ENCODE data around the gene PIBF1. TPM values are rescaled to one million over a fixed set of nuclear protein-coding genes. Genes with fewer than 3 reads are reported as not detected.
"Not testable (repeated sequence)": the region's sequence is repeated elsewhere in the genome, so short reads cannot be mapped to it uniquely, and the experiment has no call there.

PIBF1 gene
- total RNA-seq, 1 experiment from 2014 or later = 12.1 TPM

DNA sequence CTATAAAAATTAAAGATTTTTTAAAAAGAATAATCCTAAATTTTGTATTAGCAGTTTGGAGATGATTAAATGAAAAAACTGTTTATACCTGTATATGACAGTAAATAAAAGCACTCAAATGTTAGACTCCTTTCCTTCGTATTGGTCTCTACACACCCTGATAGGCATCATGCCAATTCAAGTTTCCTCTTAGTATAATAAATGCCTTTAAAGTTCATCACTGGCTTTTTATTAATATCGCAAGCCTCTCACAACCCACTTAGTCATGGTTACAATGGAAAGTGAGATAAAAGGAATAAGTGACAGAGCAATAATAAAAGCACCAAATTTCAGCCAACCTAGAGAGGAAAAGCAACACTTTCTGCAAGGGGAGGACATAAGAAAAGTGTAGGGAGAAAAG, 102.2 kb downstream of the PIBF1 start:
- no peak for DNase-seq (ENCODE audit: low read depth, low spot score)
- in situ Hi-C loops (cut with HindIII; ENCODE audit: low pct_unique_long_range_greater_than_20kb, low sequenced_read_pairs) = no loop called here

DNA sequence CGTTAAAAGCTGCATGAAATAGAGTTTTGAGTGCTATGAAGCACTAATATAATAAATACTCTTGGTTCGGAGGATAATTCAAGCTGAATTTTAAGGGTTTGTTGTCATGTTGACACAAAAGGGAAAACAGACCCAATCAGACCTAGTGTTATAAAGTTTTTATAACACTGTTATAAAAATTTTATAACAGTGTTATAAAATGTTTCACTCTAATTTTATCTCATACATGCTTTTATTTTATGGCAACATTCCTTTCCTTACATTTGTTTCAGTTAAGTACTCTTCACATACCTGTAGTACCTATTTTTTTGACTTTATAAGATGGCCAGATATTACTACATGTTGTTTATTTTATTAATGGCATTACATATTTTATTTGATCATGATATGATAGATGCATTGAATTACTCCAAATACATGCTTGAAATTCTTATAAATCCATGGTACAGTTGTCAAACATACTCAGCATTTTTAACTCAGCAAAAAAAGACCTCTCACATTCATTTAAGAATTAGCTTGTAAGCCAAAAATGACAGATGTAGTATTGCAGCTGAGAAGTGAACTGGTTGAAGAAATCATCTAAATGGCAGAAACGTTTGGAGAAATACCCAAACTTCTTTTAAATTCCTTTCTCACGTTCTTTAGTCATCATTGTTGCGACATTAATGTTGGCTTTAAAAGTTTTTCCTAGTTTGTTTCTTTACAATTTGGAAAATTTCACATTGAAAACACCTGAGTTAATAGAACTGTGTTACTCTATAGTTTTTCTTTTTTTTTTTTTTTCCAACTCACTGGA, 104.5 kb downstream of the PIBF1 start:
- no peak for DNase-seq (ENCODE audit: low read depth, low spot score)
- in situ Hi-C loops (cut with HindIII; ENCODE audit: low pct_unique_long_range_greater_than_20kb, low sequenced_read_pairs) = no loop called here

DNA sequence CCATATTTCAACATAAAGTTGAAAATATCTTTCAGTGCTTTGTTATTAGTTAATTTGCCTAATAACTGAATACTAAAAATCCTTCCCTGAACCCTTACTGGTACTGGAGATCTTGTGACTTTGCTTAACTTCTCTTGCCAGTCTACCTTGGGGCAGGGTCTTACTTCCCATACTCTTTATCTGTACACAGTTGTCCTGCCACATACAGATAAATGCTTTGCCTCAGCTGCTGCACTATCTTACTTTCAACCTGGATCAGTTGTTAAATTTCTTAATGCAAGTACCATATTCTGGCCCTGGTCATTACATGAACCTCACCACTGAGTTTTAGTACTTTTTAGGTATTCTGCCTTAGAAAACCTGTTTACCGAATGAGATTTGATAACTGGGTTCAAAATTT, 107.6 kb downstream of the PIBF1 start:
- no peak for DNase-seq (ENCODE audit: low read depth, low spot score)
- in situ Hi-C loops (cut with HindIII; ENCODE audit: low pct_unique_long_range_greater_than_20kb, low sequenced_read_pairs) = no loop called here

DNA sequence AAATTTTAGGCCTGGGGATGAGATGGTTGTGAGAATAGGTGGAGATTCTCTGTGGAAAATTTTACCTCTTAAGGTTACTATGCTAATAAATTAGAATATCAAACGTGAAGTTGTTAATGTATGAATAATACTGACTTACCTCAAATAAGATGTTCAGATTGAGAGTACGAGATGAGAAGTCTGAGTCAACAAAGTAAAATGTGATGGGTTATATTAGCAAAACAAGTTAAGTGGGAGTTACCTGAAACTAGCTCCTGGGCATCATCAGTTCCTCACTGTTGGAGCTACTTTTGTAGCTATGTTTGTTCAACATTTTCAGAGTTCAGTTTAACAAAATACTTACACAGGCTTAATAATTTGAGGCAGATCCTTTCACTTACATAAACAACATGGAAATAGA, 108.6 kb downstream of the PIBF1 start:
- in situ Hi-C loops (cut with HindIII; ENCODE audit: low pct_unique_long_range_greater_than_20kb, low sequenced_read_pairs) = no loop called here

DNA sequence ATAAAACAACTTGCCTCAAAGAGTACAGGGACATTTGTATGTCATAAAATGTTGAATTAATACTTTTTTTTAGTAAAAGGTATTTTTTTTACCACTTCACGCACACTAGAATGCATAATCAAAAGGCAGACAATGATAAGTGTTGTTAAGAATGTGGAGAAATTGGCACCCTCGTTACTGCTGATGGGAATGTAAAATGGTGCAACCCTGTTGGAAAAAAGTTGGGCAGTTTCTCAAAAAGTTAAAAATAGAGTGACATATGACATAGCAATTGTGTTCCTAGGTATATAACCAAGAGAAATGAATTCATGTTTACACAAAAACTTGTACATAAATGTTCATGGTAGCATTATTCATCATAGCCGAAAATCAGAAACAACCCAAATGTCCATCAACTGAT, 109.5 kb downstream of the PIBF1 start:
- no peak for DNase-seq (ENCODE audit: low read depth, low spot score)
- in situ Hi-C loops (cut with HindIII; ENCODE audit: low pct_unique_long_range_greater_than_20kb, low sequenced_read_pairs) = no loop called here

More for the DNA sequence above, 108.6 kb downstream of the PIBF1 start:
- DNase-seq (ENCODE audit: low read depth, low spot score) = no peak

DNA sequence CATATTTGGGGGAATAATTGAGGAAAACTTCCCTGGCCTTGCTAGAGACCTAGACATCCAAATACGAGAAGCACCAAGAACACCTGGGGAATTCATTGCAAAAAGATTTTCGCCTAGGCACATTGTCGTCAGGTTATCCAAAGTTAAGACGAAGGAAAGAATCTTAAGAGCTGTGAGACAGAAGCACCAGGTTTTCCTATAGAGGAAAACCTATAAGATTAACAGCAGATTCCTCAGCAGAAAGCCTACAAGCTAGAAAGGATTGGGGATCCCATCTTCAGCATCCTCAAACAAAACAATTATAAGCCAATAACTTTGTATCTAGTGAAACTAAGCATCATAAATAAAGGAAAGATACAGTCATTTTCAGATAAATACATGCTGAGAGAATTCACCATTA, 114.9 kb downstream of the PIBF1 start:
- in situ Hi-C loops (cut with HindIII; ENCODE audit: low pct_unique_long_range_greater_than_20kb, low sequenced_read_pairs) = no loop called here
- DNase-seq (ENCODE audit: low read depth, low spot score) = no peak

DNA sequence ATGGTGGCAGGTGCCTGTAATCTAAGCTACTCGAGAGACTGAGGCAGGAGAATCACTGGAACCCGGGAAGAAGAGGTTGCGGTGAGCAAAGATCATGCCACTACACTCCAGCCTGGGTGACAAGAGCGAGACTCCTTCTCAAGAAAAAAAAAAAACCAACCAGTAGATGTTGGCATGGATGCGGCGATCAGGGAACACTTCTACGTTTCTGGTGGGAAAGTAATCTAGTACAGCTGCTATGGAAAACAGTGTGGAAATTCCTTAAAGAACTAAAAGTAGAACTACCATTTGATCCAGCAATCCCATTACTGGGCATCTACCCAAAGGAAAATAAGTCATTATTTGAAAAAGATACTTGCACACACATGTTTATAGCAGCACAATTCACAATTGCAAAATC, 119.6 kb downstream of the PIBF1 start:
- in situ Hi-C loops (cut with HindIII; ENCODE audit: low pct_unique_long_range_greater_than_20kb, low sequenced_read_pairs); DNase-seq (ENCODE audit: low read depth, low spot score): not testable (repeated sequence)

DNA sequence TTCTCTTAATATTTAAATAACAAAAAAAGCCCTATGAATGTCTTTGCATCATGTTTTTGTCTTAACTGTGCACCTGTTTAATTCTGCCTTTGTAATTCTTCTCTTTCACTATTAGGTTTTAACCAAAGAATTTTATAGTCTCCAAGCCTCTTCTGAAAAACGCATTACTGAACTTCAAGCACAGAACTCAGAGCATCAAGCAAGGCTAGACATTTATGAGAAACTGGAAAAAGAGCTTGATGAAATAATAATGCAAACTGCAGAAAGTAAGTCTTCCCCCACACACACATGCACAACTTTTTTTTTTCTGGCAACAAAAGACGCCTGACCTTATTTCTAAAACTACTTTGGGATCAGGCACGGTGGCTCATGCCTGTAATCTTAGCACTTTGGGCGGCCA, 126.5 kb downstream of the PIBF1 start:
- DNase-seq (ENCODE audit: low read depth, low spot score) = no peak
- in situ Hi-C loops (cut with HindIII; ENCODE audit: low pct_unique_long_range_greater_than_20kb, low sequenced_read_pairs) = no loop called here

DNA sequence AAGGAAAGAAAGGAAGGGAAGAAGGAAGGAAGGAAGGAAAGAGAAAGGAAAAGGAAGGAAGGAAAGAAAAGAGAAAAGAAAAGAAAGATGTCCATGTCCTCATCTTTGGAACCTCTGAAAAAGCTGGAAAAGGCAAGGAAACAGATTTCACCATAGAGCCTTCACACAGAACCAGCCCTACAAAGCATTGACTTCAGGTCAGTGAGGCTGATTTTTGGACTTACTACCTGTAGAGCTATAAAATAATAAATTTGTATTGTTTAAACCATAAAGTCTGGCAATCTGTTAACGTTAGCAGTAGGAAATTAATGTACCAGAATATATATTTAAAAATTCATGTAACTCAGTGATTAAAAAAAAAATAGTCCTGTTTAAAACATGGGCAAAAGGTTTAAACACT, 130.0 kb downstream of the PIBF1 start:
- in situ Hi-C loops (cut with HindIII; ENCODE audit: low pct_unique_long_range_greater_than_20kb, low sequenced_read_pairs) = no loop called here
- DNase-seq (ENCODE audit: low read depth, low spot score) = no peak

DNA sequence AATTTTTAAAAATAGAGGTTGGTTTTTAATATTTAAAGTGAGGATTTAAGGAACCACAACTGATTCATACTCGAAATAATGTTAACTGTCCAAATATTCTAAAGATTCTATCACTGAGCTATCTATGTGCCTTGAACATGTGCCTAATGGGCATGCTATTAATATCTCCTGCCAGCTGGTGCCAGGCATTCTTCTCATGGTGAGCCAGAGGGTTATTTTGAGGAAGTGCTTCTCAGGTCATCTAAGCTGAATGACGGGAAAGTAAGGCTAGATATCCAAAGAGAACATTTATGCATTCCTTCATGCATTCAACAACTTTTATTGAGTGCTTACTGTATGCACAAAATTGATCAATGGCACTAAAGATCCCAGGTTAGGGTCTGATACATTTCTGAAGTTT, 138.2 kb downstream of the PIBF1 start:
- DNase-seq (ENCODE audit: low read depth, low spot score) = no peak
- in situ Hi-C loops (cut with HindIII; ENCODE audit: low pct_unique_long_range_greater_than_20kb, low sequenced_read_pairs) = no loop called here

DNA sequence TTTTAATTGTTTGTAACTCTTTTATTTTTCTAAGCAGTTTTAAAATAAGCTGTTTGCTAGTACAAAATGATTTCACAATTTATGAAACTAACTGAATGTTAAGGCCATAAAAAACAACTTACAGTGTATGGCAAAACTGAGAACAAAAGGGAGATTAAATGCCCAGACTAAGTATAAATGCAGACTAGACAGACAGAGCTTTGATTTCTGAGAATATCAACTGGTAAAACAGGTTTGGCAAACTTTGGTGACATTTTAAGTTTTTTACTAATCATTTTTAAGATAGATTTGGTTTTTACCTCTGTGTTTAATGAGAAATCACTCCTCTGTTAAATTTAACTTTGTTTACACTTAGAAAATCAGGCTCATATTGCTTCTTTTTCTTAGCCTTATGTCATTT, 149.4 kb downstream of the PIBF1 start:
- in situ Hi-C loops (cut with HindIII; ENCODE audit: low pct_unique_long_range_greater_than_20kb, low sequenced_read_pairs) = no loop called here
- no peak for DNase-seq (ENCODE audit: low read depth, low spot score)

DNA sequence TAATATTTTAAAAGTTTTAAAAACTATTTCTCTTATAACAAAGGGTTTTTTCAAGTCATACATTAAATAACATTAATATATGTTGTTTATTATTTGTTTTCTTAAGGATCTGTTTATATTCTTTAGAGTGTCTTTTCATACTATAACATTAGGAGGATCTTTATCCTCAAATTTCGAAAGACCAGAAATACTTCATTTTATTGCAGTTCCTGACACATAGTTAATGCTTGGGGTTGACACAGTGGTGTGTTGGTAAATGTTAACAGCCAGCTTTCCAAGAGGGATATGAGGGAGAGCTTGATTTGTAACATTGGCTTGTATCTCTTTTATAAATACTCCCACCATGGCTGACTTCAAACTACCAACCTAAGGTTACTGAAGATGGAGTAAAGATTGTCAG, 150.3 kb downstream of the PIBF1 start:
- no peak for DNase-seq (ENCODE audit: low read depth, low spot score)
- in situ Hi-C loops (cut with HindIII; ENCODE audit: low pct_unique_long_range_greater_than_20kb, low sequenced_read_pairs) = no loop called here

DNA sequence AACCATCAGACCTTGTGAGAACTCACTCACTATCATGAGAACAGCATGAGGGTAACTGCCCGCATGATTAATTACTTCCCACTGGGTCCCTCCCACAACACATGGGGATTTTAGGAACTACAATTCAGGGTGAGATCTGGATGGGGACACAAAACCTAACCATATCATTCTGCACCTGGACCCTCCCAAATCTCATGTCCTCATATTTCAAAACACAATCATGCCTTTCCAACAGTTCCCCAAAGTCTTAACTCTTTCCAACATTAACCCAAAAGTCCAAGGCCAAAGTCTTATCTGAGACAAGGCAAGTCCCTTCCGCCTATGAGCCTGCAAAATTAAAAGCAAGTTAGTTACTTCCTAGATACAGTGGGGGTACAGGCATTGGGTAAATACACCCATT, 164.3 kb downstream of the PIBF1 start:
- DNase-seq (ENCODE audit: low read depth, low spot score); in situ Hi-C loops (cut with HindIII; ENCODE audit: low pct_unique_long_range_greater_than_20kb, low sequenced_read_pairs): not testable (repeated sequence)

DNA sequence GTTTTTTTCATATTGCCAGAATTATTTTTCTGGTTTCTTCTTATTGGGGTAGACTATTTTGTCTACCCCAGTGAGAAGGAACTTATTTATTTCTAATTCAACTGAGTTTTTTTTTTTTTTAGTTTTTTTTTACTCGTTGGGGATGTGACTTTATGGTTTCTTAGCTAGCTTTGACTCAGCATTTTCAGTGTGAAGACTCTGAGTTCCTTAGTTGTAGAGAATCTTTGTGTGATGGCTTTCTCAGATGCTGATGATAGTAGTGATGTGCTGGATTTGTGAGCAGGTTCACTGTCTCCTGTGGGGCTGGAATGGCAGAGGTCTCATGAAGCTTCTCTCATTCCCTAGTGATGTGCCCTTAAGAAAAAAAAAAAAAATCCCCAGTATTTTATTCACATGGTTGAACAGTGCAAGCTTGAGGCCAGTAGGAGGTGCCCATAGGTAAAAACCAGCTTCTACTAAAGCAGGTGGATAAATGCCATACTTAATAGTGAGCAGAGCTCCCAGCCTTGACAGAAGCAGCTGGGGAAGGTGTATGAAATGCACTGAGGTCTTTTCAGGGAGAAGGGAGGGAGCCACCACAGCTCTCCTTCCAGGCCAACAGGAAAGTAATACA, 170.7 kb downstream of the PIBF1 start:
- in situ Hi-C loops (cut with HindIII; ENCODE audit: low pct_unique_long_range_greater_than_20kb, low sequenced_read_pairs) = no loop called here
- DNase-seq (ENCODE audit: low read depth, low spot score) = peak; percentile 24

DNA sequence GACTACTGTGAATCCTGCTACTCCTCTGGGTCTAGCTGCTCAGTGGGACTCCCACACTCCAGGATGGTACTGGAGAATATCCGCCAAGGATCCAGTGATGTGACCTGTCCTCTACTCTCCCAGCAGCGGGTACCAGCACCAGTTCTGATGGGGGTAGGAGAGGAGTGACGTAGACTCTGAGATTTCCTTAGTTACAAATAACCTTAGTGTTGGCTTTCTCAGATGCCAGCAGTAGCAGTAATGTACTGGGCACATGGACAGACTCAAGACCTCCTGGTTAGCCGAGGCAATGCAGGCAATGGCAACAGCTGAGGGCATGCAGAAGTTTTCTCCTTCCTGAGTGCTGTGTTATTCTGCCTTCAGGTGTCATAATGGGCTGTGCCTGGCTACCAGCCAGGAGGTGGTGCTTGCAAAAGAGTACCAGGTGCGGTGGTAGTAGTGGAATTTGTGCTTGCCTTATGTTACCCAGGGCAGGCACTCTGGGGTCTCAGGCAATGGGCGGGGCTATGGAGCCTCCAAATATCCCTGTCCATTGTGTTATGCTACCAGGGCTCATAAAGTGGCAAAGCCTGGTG, 171.5 kb downstream of the PIBF1 start:
- no peak for DNase-seq (ENCODE audit: low read depth, low spot score)
- in situ Hi-C loops (cut with HindIII; ENCODE audit: low pct_unique_long_range_greater_than_20kb, low sequenced_read_pairs) = no loop called here

DNA sequence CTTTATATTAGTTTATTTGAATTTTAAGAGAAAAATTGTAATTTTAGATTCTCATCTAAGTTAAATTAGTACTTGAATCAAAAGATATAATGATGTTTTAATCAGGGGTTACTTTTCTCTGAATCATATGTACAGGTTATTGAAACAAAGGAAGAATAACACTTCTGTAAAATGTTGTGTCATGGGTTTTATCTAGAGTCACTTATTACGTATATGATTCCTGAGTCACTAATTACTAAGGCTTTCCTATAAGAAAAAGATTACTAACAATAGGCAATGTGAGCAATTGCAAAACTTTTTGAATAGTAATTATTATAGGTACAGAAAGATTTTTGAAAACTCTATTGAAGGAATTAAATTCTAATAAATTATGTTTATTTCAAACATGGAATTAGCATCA, 177.7 kb downstream of the PIBF1 start:
- in situ Hi-C loops (cut with HindIII; ENCODE audit: low pct_unique_long_range_greater_than_20kb, low sequenced_read_pairs) = no loop called here
- no peak for DNase-seq (ENCODE audit: low read depth, low spot score)

DNA sequence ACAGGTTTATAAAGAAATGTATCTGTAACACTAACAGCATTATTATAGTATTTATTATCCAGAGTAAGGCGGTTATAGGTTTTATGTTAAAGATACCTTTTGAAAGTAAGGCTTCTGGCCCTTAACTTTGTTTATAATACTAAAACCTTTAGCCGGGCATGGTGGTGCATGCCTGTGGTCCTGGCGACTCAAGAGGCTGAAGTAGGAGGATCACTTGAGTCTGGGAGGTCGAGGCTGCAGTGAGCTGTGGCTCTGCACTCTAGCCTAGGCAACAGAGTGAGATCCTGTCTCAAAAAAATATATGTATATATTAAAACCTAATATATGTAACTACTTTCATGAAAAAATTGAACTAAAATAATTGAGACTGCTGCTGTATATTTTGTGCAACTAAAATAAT, 178.2 kb downstream of the PIBF1 start:
- in situ Hi-C loops (cut with HindIII; ENCODE audit: low pct_unique_long_range_greater_than_20kb, low sequenced_read_pairs) = no loop called here
- no peak for DNase-seq (ENCODE audit: low read depth, low spot score)

DNA sequence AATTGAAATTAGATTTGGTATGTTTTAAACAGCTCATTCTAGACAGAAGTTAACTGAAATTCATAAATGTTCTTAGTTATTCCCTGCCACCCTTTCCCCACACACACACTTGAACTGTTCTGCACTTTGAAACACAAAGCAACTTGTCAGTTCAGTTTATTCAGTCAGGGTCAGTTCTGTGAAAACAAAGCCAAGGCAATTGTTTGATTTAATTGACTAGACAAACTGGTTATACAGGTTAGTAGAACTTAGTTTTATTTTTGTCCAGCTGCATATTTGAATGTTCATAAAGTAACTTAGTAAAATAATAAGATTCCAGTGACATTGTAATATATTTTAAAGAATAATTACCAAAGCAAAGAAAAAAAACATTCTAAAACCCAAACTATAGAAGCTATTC, 178.6 kb downstream of the PIBF1 start:
- DNase-seq (ENCODE audit: low read depth, low spot score) = no peak
- in situ Hi-C loops (cut with HindIII; ENCODE audit: low pct_unique_long_range_greater_than_20kb, low sequenced_read_pairs) = no loop called here

DNA sequence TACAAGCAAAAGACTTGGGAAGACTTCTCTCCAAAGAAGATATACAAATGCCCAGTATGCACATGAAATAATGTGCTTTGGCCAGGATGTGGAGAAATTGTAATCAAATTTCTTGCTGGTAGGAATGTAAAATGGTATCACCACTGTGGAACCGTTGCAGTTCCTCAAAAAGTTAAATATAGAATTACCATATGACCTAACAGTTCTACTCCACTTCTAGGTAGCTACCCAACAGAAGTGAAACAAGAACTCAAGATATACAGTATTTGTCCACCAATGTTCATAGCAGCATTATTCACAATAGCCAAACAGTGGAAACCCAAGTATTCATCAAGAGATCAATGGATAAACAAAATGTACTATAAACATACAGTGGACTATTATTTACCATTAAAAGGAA, 181.8 kb downstream of the PIBF1 start:
- in situ Hi-C loops (cut with HindIII; ENCODE audit: low pct_unique_long_range_greater_than_20kb, low sequenced_read_pairs) = no loop called here
- DNase-seq (ENCODE audit: low read depth, low spot score) = no peak
